Neural progenitor cell (in vitro differentiated cells): ENCODE data around the gene PMFBP1. TPM values are rescaled to one million over a fixed set of nuclear protein-coding genes. Genes with fewer than 3 reads are reported as not detected.

Experiments used
- DNase-seq: peaks from one replicate; pipeline ENCODE4 v3.0.0-alpha.2; 2016; ENCODE audit warnings: low spot score
- H2AFZ ChIP-seq: fragments of 200-600 bp; sonication (generic); replicated peaks from 2 replicates; pipeline ENCODE4 v1.6.1; 2016; ENCODE audit warnings: antibody characterized with exemption
- H3F3A ChIP-seq: fragments of 200-600 bp; sonication (generic); 2 replicates; pipeline ENCODE4 v1.6.1; 2016; ENCODE audit warnings: antibody characterized with exemption, low read depth
- H3K27ac ChIP-seq: fragments of 200-600 bp; sonication (generic); 2 replicates; pipeline ENCODE4 v1.5.1; 2016; ENCODE audit warnings: mild to moderate bottlenecking
- H3K27me3 ChIP-seq: fragments of 200-600 bp; sonication (generic); 2 replicates; pipeline ENCODE4 v1.6.1; 2016; ENCODE audit warnings: mild to moderate bottlenecking, moderate library complexity
- H3K36me3 ChIP-seq: fragments of 200-600 bp; sonication (generic); 2 replicates; pipeline ENCODE4 v1.5.1; 2016
- H3K4me1 ChIP-seq: fragments of 200-600 bp; sonication (generic); 2 replicates; pipeline ENCODE4 v1.6.1; 2016; ENCODE audit warnings: mixed run types
- H3K4me2 ChIP-seq: fragments of 200-600 bp; sonication (generic); 2 replicates; pipeline ENCODE4 v1.6.1; 2016
- H3K4me3 ChIP-seq: fragments of 200-600 bp; sonication (generic); 2 replicates; pipeline ENCODE4 v1.5.1; 2016
- H3K79me2 ChIP-seq: fragments of 200-600 bp; sonication (generic); 2 replicates; pipeline ENCODE4 v1.6.1; 2016; ENCODE audit warnings: low read depth
- H3K9ac ChIP-seq: fragments of 200-600 bp; sonication (generic); 2 replicates; pipeline ENCODE4 v1.6.1; 2016
- H3K9me3 ChIP-seq: fragments of 200-600 bp; sonication (generic); 2 replicates; pipeline ENCODE4 v1.5.1; 2016; ENCODE audit warnings: low read depth
- H4K20me1 ChIP-seq: fragments of 200-600 bp; sonication (generic); 2 replicates; pipeline ENCODE4 v1.6.1; 2016; ENCODE audit warnings: low read depth
- H3K27ac Mint-ChIP-seq: 3 replicates; pipeline ENCODE4 v1.8.0; 2021; ENCODE audit warnings: mixed read lengths
- H3K27me3 Mint-ChIP-seq: 2 replicates; pipeline ENCODE4 v1.8.0; 2022; ENCODE audit warnings: low read depth, mild to moderate bottlenecking, inconsistent platforms, moderate library complexity, mixed read lengths; ENCODE audit not compliant: insufficient read depth
- H3K36me3 Mint-ChIP-seq: 3 replicates; pipeline ENCODE4 v1.8.0; 2021; ENCODE audit warnings: mixed read lengths
- H3K4me1 Mint-ChIP-seq: 3 replicates; pipeline ENCODE4 v1.8.0; 2021; ENCODE audit warnings: mixed read lengths
- H3K4me3 Mint-ChIP-seq: 3 replicates; pipeline ENCODE4 v1.8.0; 2021; ENCODE audit warnings: mild to moderate bottlenecking, moderate library complexity, mixed read lengths
- H3K9me3 Mint-ChIP-seq: 3 replicates; pipeline ENCODE4 v1.8.0; 2020; ENCODE audit warnings: mixed read lengths
- EZH2 ChIP-seq: fragments of 200-600 bp; sonication (generic); IDR thresholded peaks from 2 replicates; pipeline ENCODE4 v1.6.1; 2017; ENCODE audit warnings: antibody characterized with exemption, mild to moderate bottlenecking, moderate library complexity
- EZH2phosphoT487 ChIP-seq: fragments of 200-600 bp; sonication (generic); IDR thresholded peaks from 2 replicates; pipeline ENCODE4 v1.6.1; 2017; ENCODE audit warnings: antibody characterized with exemption
- total RNA-seq: library from RNA; depleted of rRNA; stranded (reverse); fragments of >200 nt; gene quantifications from 2 replicates; pipeline ENCODE4 v1.2.3, GENCODE V29; 2015; ENCODE audit warnings: low replicate concordance
- TF ChIP-seq, protein P1 (sequence below): fragments of 200-600 bp; sonication (generic); IDR thresholded peaks from 2 replicates; pipeline ENCODE4 v1.5.1; 2017; ENCODE audit warnings: antibody characterized with exemption, mild to moderate bottlenecking

The PMFBP1 gene
- total RNA-seq, 1 donor from 2014 or later = 12.8 TPM

DNA sequence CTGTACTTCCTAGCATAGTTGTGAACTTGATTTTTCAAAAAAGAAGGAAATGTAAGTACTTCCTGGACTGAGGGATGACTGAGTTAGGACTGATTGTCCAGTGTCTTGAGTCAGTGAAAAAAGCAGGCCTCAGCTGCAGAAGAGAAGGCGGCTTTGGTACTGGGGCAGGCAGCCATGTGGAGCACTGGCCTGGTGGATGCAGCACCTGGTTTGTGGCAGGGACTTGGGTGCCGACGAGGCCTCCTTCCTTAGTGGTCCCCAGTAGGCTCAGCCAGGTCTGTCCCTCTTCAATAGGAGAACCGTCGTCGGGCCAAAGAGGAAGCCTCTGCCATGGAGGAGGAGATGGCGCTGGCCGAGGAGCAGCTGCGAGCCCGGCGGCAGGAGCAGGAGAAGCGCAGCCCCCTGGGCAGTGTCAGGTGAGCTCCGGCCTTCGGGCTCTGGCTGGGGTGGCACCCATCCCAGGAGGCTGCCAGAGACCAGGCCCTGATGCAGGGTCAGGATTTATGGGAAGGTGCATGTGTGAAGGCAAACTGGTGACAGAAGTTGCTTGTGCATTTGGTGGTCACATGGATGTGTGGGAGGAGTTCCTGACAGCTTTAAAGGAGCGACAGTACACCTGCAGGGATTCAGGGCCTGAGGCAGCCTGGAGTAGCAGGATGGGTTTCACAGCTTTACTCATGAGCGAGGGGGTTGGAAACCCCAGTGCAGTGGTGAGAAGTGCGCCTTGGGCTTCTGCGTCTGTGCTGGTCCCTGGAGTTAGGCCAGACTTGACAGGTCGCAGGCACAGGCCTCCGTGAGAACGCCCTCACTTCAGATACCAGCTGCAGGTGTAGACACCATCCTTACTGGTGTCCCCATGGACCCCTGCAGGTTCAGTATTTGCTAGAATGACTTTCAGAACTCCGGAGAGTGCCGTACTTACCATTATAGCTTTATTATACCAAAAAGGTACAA, 61.0 kb downstream of the PMFBP1 start:
- H3K36me3 ChIP-seq = no peaks in the 10 kb centered on the region
- peaks cover 31% of the 10 kb centered on the region for H3K36me3 Mint-ChIP-seq

GRCh38 chr16:72109966-72110530, 61.9 kb downstream of the PMFBP1 start:
- Histone ChIP-seq H3K27me3 (no peaks in the 10 kb centered on the region), H3K36me3 (no peaks in the 10 kb centered on the region)
- peaks cover 39% of the 10 kb centered on the region for H3K36me3 Mint-ChIP-seq

More for the DNA sequence above, 61.0 kb downstream of the PMFBP1 start:
- Histone ChIP-seq H3K9me3 (no peaks in the 10 kb centered on the region), H3K27ac (no peak overlapping the region), H3K27me3 (no peaks in the 10 kb centered on the region), H3F3A (no peaks in the 10 kb centered on the region), H3K9ac (no peak overlapping the region), H3K79me2 (no peaks in the 10 kb centered on the region), H3K4me2 (no peak overlapping the region), H3K4me3 (no peak overlapping the region), H2AFZ (no peak overlapping the region), H3K4me1 (no peaks in the 10 kb centered on the region), H4K20me1 (no peaks in the 10 kb centered on the region)
- H3K27me3 Mint-ChIP-seq = no peaks in the 10 kb centered on the region
- H3K27ac Mint-ChIP-seq = no peak overlapping the region
- peaks cover 11% of the 10 kb centered on the region for H3K4me1 Mint-ChIP-seq
- no peak for DNase-seq
- H3K4me3 Mint-ChIP-seq = no peak overlapping the region
- H3K9me3 Mint-ChIP-seq = no peaks in the 10 kb centered on the region
- no peak for TF ChIP-seq EZH2
- TF ChIP-seq EZH2phosphoT487 = no peak
- TF ChIP-seq, protein P1, sequence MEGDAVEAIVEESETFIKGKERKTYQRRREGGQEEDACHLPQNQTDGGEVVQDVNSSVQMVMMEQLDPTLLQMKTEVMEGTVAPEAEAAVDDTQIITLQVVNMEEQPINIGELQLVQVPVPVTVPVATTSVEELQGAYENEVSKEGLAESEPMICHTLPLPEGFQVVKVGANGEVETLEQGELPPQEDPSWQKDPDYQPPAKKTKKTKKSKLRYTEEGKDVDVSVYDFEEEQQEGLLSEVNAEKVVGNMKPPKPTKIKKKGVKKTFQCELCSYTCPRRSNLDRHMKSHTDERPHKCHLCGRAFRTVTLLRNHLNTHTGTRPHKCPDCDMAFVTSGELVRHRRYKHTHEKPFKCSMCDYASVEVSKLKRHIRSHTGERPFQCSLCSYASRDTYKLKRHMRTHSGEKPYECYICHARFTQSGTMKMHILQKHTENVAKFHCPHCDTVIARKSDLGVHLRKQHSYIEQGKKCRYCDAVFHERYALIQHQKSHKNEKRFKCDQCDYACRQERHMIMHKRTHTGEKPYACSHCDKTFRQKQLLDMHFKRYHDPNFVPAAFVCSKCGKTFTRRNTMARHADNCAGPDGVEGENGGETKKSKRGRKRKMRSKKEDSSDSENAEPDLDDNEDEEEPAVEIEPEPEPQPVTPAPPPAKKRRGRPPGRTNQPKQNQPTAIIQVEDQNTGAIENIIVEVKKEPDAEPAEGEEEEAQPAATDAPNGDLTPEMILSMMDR = no peak

DNA sequence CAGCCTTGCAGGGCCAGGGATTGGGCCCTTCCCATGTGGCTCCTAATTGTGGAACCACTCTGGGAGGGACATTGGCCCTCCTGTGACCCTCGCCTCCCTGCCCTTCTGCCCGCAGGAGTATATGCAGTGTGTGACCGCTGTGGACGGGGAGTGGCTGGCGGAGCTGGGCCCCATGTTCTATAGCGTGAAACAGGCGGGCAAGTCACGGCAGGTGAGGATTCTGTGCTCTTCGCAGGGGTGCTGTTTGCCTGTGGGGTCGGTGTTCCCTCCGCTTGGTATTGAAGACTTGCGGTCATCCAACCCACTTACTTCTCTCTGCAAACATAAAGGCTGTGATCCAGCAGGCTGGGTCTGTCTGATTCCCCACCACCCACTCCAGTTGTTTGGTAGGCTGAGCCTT, 62.7 kb downstream of the PMFBP1 start:
- Histone ChIP-seq H3K27ac (no peak overlapping the region), H3K9ac (no peak overlapping the region), H2AFZ (no peak overlapping the region), H4K20me1 (no peaks in the 10 kb centered on the region), H3K36me3 (no peaks in the 10 kb centered on the region), H3K27me3 (no peaks in the 10 kb centered on the region), H3F3A (no peaks in the 10 kb centered on the region), H3K79me2 (no peaks in the 10 kb centered on the region), H3K9me3 (no peaks in the 10 kb centered on the region), H3K4me1 (no peaks in the 10 kb centered on the region), H3K4me3 (no peak overlapping the region), H3K4me2 (no peak overlapping the region)
- no peaks in the 10 kb centered on the region for H3K9me3 Mint-ChIP-seq
- no peak for DNase-seq
- TF ChIP-seq EZH2 = no peak
- no peak for TF ChIP-seq EZH2phosphoT487
- TF ChIP-seq, protein P1 = no peak
- no peak overlapping the region for H3K4me3 Mint-ChIP-seq
- H3K27me3 Mint-ChIP-seq = peaks cover 2% of the 10 kb centered on the region
- H3K36me3 Mint-ChIP-seq = peaks cover 37% of the 10 kb centered on the region
- H3K27ac Mint-ChIP-seq = no peak overlapping the region
- H3K4me1 Mint-ChIP-seq = peaks cover 11% of the 10 kb centered on the region

More at GRCh38 chr16:72109966-72110530, 61.9 kb downstream of the PMFBP1 start:
- Mint-ChIP-seq H3K9me3 (no peaks in the 10 kb centered on the region), H3K4me1 (peaks cover 11% of the 10 kb centered on the region), H3K27ac (no peak overlapping the region), H3K27me3 (peaks cover 2% of the 10 kb centered on the region), H3K4me3 (no peak overlapping the region)
- no peaks in the 10 kb centered on the region for H4K20me1 ChIP-seq
- no peaks in the 10 kb centered on the region for H3K4me1 ChIP-seq
- DNase-seq = no peak
- TF ChIP-seq EZH2phosphoT487 = no peak
- no peak for TF ChIP-seq EZH2
- TF ChIP-seq, protein P1 = no peak
- H3K9ac ChIP-seq = no peak overlapping the region
- no peak overlapping the region for H3K27ac ChIP-seq
- no peaks in the 10 kb centered on the region for H3K9me3 ChIP-seq
- H3K79me2 ChIP-seq = no peaks in the 10 kb centered on the region
- H3F3A ChIP-seq = no peaks in the 10 kb centered on the region
- H3K4me2 ChIP-seq = no peak overlapping the region
- no peak overlapping the region for H3K4me3 ChIP-seq
- no peak overlapping the region for H2AFZ ChIP-seq
